IMR-90 (cell line): Measurements from ENCODE around the gene SYMPK.

Source experiments
- BHLHE40 ChIP-seq: fragments of 150-350 bp; IDR thresholded peaks from 2 replicates; pipeline ENCODE4 v1.6.1; 2016; ENCODE audit warnings: mild to moderate bottlenecking, low read depth, low read length
- CEBPB ChIP-seq: IDR thresholded peaks from 2 replicates; pipeline ENCODE4 v1.6.1; 2012; ENCODE audit warnings: low read depth, low read length, improper control_type of control experiment
- CHD1 ChIP-seq: IDR thresholded peaks from 2 replicates; pipeline ENCODE4 v1.6.1; 2012; ENCODE audit warnings: low read depth, low read length, improper control_type of control experiment
- FOS ChIP-seq: fragments of 150-350 bp; IDR thresholded peaks from 2 replicates; pipeline ENCODE4 v1.6.1; 2016; ENCODE audit warnings: low read depth, low read length
- MAFK ChIP-seq: IDR thresholded peaks from 2 replicates; pipeline ENCODE4 v1.6.1; 2012; ENCODE audit warnings: low read depth, low read length, improper control_type of control experiment
- MAZ ChIP-seq: IDR thresholded peaks from 2 replicates; pipeline ENCODE4 v1.6.1; 2012; ENCODE audit warnings: low read depth, mild to moderate bottlenecking, low read length, improper control_type of control experiment, moderate library complexity, borderline replicate concordance
- NFE2L2 ChIP-seq: fragments of 150-350 bp; IDR thresholded peaks from 2 replicates; pipeline ENCODE4 v1.6.1; 2016; ENCODE audit warnings: low read depth, mild to moderate bottlenecking, low read length
- POLR2A ChIP-seq: IDR thresholded peaks from 2 replicates; pipeline ENCODE4 v1.6.1; 2012; ENCODE audit warnings: mild to moderate bottlenecking, low read depth, low read length
- RAD21 ChIP-seq: IDR thresholded peaks from 2 replicates; pipeline ENCODE4 v1.6.1; 2012; ENCODE audit warnings: low read length, improper control_type of control experiment
- RCOR1 ChIP-seq: IDR thresholded peaks from 2 replicates; pipeline ENCODE4 v1.6.1; 2012; ENCODE audit warnings: mild to moderate bottlenecking, low read length, improper control_type of control experiment; ENCODE audit not compliant: insufficient replicate concordance
- TF ChIP-seq, protein P1 (sequence below): conservative IDR thresholded peaks from 2 replicates; pipeline ENCODE4 v1.5.1; 2012; ENCODE audit warnings: mild to moderate bottlenecking, low read depth, low read length, improper control_type of control experiment
- TF ChIP-seq, protein P2 (sequence below): fragments of 150-350 bp; IDR thresholded peaks from 2 replicates; pipeline ENCODE4 v1.6.1; 2017; ENCODE audit warnings: mild to moderate bottlenecking, antibody characterized with exemption, low read length, low read depth
- TF ChIP-seq, protein P3 (sequence below): fragments of 150-350 bp; IDR thresholded peaks from 2 replicates; pipeline ENCODE4 v1.6.1; 2016; ENCODE audit warnings: low read depth, mild to moderate bottlenecking, low read length, moderate library complexity, borderline replicate concordance

DNA sequence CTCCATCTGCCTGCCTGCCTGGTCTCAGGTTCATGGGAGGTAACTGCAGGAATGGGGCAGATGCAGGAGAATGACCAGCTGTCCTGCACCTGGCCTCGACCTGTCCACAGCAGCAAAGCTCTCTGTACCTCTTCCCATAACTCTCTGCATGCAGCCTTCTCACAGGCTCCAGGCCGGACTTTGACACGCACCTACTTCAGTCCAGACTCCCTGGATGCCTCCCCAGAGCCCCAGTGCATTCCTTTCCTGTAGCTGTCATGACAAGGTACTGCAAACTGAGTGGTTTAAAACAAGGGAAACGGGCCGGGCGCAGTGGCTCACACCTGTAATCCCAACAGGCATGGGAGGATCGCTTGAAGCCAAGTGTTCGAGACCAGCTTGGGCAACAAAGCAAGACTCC lies 48.3 kb upstream of the SYMPK start:
- TF ChIP-seq, protein P1, sequence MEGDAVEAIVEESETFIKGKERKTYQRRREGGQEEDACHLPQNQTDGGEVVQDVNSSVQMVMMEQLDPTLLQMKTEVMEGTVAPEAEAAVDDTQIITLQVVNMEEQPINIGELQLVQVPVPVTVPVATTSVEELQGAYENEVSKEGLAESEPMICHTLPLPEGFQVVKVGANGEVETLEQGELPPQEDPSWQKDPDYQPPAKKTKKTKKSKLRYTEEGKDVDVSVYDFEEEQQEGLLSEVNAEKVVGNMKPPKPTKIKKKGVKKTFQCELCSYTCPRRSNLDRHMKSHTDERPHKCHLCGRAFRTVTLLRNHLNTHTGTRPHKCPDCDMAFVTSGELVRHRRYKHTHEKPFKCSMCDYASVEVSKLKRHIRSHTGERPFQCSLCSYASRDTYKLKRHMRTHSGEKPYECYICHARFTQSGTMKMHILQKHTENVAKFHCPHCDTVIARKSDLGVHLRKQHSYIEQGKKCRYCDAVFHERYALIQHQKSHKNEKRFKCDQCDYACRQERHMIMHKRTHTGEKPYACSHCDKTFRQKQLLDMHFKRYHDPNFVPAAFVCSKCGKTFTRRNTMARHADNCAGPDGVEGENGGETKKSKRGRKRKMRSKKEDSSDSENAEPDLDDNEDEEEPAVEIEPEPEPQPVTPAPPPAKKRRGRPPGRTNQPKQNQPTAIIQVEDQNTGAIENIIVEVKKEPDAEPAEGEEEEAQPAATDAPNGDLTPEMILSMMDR = no peak
- no peak for TF ChIP-seq POLR2A
- no peak for TF ChIP-seq CHD1
- no peak for TF ChIP-seq NFE2L2
- TF ChIP-seq RCOR1 = no peak
- TF ChIP-seq MAZ = no peak
- TF ChIP-seq CEBPB = no peak
- TF ChIP-seq, protein P2, sequence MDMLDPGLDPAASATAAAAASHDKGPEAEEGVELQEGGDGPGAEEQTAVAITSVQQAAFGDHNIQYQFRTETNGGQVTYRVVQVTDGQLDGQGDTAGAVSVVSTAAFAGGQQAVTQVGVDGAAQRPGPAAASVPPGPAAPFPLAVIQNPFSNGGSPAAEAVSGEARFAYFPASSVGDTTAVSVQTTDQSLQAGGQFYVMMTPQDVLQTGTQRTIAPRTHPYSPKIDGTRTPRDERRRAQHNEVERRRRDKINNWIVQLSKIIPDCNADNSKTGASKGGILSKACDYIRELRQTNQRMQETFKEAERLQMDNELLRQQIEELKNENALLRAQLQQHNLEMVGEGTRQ = no peak
- no peak for TF ChIP-seq RAD21
- no peak for TF ChIP-seq FOS
- no peak for TF ChIP-seq BHLHE40
- TF ChIP-seq MAFK = no peak
- TF ChIP-seq, protein P3, sequence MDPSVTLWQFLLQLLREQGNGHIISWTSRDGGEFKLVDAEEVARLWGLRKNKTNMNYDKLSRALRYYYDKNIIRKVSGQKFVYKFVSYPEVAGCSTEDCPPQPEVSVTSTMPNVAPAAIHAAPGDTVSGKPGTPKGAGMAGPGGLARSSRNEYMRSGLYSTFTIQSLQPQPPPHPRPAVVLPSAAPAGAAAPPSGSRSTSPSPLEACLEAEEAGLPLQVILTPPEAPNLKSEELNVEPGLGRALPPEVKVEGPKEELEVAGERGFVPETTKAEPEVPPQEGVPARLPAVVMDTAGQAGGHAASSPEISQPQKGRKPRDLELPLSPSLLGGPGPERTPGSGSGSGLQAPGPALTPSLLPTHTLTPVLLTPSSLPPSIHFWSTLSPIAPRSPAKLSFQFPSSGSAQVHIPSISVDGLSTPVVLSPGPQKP = no peak
